ENCODE measurements around the gene ATP2B2. TPM values are rescaled to one million over a fixed set of nuclear protein-coding genes. Genes with fewer than 3 reads are reported as not detected.

Gene ATP2B2
- total and polyA plus RNA-seq, 2 experiments from 2014 or later, result 0.42 to 0.63 TPM

- TF ChIP-seq ZNF462 (CRISPR knock-in tag; IDR thresholded peaks at IDR 0.05), result no peak
Observed at GRCh38 chr3:10442151-10442795, 63.1 kb downstream of the ATP2B2 start (continued).

- H3K36me3 Mint-ChIP-seq (ENCODE audit: low read depth), result no peaks in the 10 kb centered on the region
- H3K4me1 ChIP-seq (ENCODE audit: insufficient read depth), result no peaks in the 10 kb centered on the region; the same call in 1 of the 2 replicates
- no peaks in the 10 kb centered on the region for H4K20me1 ChIP-seq (replicated peaks; ENCODE audit: insufficient read depth)
- H3K9me3 Mint-ChIP-seq, result no peaks in the 10 kb centered on the region
- H3K4me3 Mint-ChIP-seq, result no peak overlapping the region
- H3F3A ChIP-seq (replicated peaks; ENCODE audit: low read depth), result no peaks in the 10 kb centered on the region
- H3K27ac Mint-ChIP-seq, result no peak overlapping the region
- H3K27me3 ChIP-seq (ENCODE audit: insufficient read depth), result no peaks in the 10 kb centered on the region
- H3K4me1 Mint-ChIP-seq, result peaks cover 6% of the 10 kb centered on the region
- H2AFZ ChIP-seq, result no peak overlapping the region
- no peak overlapping the region for H3K4me2 ChIP-seq
- H3K27ac ChIP-seq (ENCODE audit: low read depth), result no peak overlapping the region
- H3K36me3 ChIP-seq (ENCODE audit: insufficient read depth), result no peaks in the 10 kb centered on the region
- H3K27me3 Mint-ChIP-seq (ENCODE audit: insufficient read depth, low read depth, poor library complexity), result peaks cover 2% of the 10 kb centered on the region
- no peaks in the 10 kb centered on the region for H3K79me2 ChIP-seq (replicated peaks; ENCODE audit: insufficient read depth)
- no peak for DNase-seq (ENCODE audit: low spot score)
- ATAC-seq, result no peak
- no peaks in the 10 kb centered on the region for H3K9me2 ChIP-seq (ENCODE audit: insufficient read depth)
- H3K4me3 ChIP-seq, result no peak overlapping the region
- TF ChIP-seq ZNF114 (CRISPR knock-in tag; IDR thresholded peaks at IDR 0.05) (no peak), ZNF462 (CRISPR knock-in tag; IDR thresholded peaks at IDR 0.05) (no peak), EZH2phosphoT487 (IDR thresholded peaks at IDR 0.05; ENCODE audit: unreplicated experiment) (no peak), EZH2 (IDR thresholded peaks at IDR 0.05; ENCODE audit: low read depth, unreplicated experiment) (no peak), ZNF331 (CRISPR knock-in tag; IDR thresholded peaks at IDR 0.05; ENCODE audit: low read depth) (no peak)
Observed at GRCh38 chr3:10440684-10441083, 64.7 kb downstream of the ATP2B2 start.

All from GM23338 (cell line).